Measurements from ENCODE around the gene LDLRAD3. TPM values are rescaled to one million over a fixed set of nuclear protein-coding genes. Genes with fewer than 3 reads are reported as not detected.

LDLRAD3 gene
- total RNA-seq, 1 donor: 10.5 TPM

DNA sequence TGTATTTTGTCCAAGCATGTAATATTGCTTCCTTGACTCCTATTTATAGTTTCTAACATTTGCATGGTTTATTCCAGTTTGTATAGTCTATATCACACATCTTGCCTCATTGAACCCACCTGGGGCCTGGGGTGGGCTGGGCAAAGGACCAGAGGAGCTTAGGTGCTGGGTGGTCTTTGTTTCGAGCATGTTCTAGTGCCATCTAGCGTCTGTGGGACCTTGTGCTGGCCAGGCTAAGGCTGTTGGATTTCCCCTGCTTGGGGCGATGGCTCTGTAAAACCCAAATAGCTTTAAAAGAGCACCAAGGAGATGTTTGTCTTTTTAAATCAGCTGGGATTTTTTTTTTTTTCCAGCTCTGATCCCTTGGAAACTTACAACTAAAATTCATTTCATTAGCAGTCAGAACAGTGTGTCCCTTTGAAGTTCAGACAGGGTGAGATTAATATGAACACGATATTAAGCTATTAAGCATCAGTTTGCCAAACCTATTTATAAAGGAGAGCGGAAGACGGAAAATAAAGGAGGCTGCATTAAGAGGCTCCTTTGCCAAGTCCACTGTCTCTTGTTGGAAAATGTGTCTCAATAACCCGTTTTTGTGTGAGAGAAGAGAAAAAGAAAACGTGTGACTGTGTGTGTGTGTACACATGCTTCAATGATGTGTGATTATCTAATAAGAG is 188.0 kb downstream of the LDLRAD3 start:
- Histone ChIP-seq H4K20me1 (ENCODE audit: insufficient read depth, low read length) (peaks cover 3% of the 10 kb centered on the region), H3K4me1 (ENCODE audit: insufficient read depth, low read length) (no peaks in the 10 kb centered on the region), H3K27ac (ENCODE audit: low read depth, low read length) (no peak overlapping the region), H3K4me2 (ENCODE audit: insufficient read depth, low read length) (no peak overlapping the region), H3K79me2 (ENCODE audit: insufficient read depth, low read length) (no peaks in the 10 kb centered on the region), H3K27me3 (ENCODE audit: insufficient read depth, low read length) (no peaks in the 10 kb centered on the region), H3K4me3 (ENCODE audit: insufficient read depth, low read length) (no peak overlapping the region), H3K9me3 (ENCODE audit: low read depth, low read length) (no peaks in the 10 kb centered on the region), H2AFZ (ENCODE audit: low read length) (no peak overlapping the region), H3K36me3 (ENCODE audit: insufficient read depth, low read length) (no peaks in the 10 kb centered on the region)
- TF ChIP-seq, protein P1, sequence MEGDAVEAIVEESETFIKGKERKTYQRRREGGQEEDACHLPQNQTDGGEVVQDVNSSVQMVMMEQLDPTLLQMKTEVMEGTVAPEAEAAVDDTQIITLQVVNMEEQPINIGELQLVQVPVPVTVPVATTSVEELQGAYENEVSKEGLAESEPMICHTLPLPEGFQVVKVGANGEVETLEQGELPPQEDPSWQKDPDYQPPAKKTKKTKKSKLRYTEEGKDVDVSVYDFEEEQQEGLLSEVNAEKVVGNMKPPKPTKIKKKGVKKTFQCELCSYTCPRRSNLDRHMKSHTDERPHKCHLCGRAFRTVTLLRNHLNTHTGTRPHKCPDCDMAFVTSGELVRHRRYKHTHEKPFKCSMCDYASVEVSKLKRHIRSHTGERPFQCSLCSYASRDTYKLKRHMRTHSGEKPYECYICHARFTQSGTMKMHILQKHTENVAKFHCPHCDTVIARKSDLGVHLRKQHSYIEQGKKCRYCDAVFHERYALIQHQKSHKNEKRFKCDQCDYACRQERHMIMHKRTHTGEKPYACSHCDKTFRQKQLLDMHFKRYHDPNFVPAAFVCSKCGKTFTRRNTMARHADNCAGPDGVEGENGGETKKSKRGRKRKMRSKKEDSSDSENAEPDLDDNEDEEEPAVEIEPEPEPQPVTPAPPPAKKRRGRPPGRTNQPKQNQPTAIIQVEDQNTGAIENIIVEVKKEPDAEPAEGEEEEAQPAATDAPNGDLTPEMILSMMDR (IDR thresholded peaks at IDR 0.05; ENCODE audit: extremely low read depth, low read depth, low read length): peak; percentile 79
- DNase-seq (ENCODE audit: insufficient read length, low spot score, missing footprints): no peak

DNA sequence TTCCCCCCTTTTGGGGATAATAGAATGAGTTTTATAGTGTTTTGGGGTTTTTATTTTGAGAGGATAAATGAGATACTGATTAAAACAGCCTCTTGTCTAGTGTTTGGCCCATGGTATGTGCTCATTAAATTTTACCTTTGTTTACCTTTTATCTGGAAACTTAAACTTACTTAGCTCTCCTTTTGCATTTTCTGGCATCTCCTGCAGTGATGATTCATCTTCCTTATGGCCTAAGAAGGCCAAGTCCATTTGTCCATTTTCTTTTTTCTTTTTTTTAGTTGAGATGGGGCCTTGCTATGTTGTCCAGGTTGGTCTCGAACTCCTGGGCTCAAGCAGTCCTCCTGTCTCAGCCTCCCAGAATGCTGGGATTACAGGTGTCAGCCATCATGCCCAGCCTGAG is 189.1 kb downstream of the LDLRAD3 start:
- Histone ChIP-seq H3K4me2 (ENCODE audit: insufficient read depth, low read length) (no peak overlapping the region), H4K20me1 (ENCODE audit: insufficient read depth, low read length) (peaks cover 3% of the 10 kb centered on the region), H2AFZ (ENCODE audit: low read length) (no peak overlapping the region), H3K4me3 (ENCODE audit: insufficient read depth, low read length) (no peak overlapping the region), H3K79me2 (ENCODE audit: insufficient read depth, low read length) (no peaks in the 10 kb centered on the region), H3K36me3 (ENCODE audit: insufficient read depth, low read length) (no peaks in the 10 kb centered on the region), H3K27me3 (ENCODE audit: insufficient read depth, low read length) (no peaks in the 10 kb centered on the region), H3K9me3 (ENCODE audit: low read depth, low read length) (no peaks in the 10 kb centered on the region), H3K4me1 (ENCODE audit: insufficient read depth, low read length) (no peaks in the 10 kb centered on the region), H3K27ac (ENCODE audit: low read depth, low read length) (no peak overlapping the region)
- DNase-seq (ENCODE audit: insufficient read length, low spot score, missing footprints): no peak
- TF ChIP-seq, protein P1 (IDR thresholded peaks at IDR 0.05; ENCODE audit: extremely low read depth, low read depth, low read length): no peak

DNA sequence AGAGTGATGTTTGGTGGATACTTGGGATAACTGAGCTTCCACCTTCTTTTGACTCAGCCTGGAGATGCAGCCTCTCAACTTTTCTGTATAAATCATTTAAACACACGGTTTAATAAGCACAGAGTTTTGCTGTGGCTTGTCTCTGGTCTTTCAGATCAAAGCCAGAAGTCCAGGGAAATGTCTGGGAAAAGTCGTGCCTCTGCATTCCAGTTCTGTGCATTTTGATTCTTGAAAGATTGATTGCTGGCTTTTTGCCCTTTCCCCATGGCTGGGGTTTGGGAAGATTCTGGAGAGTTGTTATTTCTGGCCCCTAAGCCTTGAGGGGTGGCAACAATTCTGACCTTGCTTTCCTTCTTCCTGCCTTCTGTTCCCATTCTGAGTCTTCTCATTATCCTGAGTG is 191.2 kb downstream of the LDLRAD3 start:
- Histone ChIP-seq H3K36me3 (ENCODE audit: insufficient read depth, low read length) (no peaks in the 10 kb centered on the region), H3K27ac (ENCODE audit: low read depth, low read length) (no peak overlapping the region), H3K4me2 (ENCODE audit: insufficient read depth, low read length) (no peak overlapping the region), H3K79me2 (ENCODE audit: insufficient read depth, low read length) (no peaks in the 10 kb centered on the region), H2AFZ (ENCODE audit: low read length) (no peak overlapping the region), H4K20me1 (ENCODE audit: insufficient read depth, low read length) (peaks cover 3% of the 10 kb centered on the region), H3K27me3 (ENCODE audit: insufficient read depth, low read length) (no peaks in the 10 kb centered on the region), H3K9me3 (ENCODE audit: low read depth, low read length) (no peaks in the 10 kb centered on the region), H3K4me1 (ENCODE audit: insufficient read depth, low read length) (peaks cover 5% of the 10 kb centered on the region), H3K4me3 (ENCODE audit: insufficient read depth, low read length) (no peak overlapping the region)
- TF ChIP-seq, protein P1 (IDR thresholded peaks at IDR 0.05; ENCODE audit: extremely low read depth, low read depth, low read length): no peak
- no peak for DNase-seq (ENCODE audit: insufficient read length, low spot score, missing footprints)

DNA sequence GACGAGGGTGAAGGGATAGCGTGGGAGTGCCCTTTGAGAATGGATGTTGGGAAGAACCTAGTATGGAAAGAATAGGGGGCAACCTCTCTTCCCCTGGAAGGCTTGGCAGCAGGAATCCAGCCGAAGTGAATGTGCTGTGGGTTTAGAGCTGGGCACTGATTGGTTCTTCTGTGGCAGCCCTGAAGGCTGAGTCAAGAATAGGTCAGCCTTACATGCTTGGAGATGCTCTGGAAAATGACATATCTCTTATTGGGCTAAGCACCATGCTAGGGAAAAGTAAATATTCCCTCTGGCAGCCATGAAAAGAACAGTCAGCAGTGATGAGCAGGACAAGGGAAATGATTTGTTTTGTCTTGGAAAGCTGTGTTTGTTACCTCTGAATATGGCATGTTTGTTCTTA is 195.9 kb downstream of the LDLRAD3 start:
- Histone ChIP-seq H3K4me1 (ENCODE audit: insufficient read depth, low read length) (peaks cover 6% of the 10 kb centered on the region), H3K4me3 (ENCODE audit: insufficient read depth, low read length) (no peak overlapping the region), H3K4me2 (ENCODE audit: insufficient read depth, low read length) (no peak overlapping the region), H2AFZ (ENCODE audit: low read length) (no peak overlapping the region), H3K27ac (ENCODE audit: low read depth, low read length) (no peak overlapping the region), H3K36me3 (ENCODE audit: insufficient read depth, low read length) (no peaks in the 10 kb centered on the region), H3K9me3 (ENCODE audit: low read depth, low read length) (no peaks in the 10 kb centered on the region), H4K20me1 (ENCODE audit: insufficient read depth, low read length) (no peaks in the 10 kb centered on the region), H3K79me2 (ENCODE audit: insufficient read depth, low read length) (no peaks in the 10 kb centered on the region), H3K27me3 (ENCODE audit: insufficient read depth, low read length) (no peaks in the 10 kb centered on the region)
- DNase-seq (ENCODE audit: insufficient read length, low spot score, missing footprints): no peak
- TF ChIP-seq, protein P1 (IDR thresholded peaks at IDR 0.05; ENCODE audit: extremely low read depth, low read depth, low read length): no peak

All from osteoblast (primary cell).